ENCODE results near the gene RUVBL1.

Gene RUVBL1

DNA sequence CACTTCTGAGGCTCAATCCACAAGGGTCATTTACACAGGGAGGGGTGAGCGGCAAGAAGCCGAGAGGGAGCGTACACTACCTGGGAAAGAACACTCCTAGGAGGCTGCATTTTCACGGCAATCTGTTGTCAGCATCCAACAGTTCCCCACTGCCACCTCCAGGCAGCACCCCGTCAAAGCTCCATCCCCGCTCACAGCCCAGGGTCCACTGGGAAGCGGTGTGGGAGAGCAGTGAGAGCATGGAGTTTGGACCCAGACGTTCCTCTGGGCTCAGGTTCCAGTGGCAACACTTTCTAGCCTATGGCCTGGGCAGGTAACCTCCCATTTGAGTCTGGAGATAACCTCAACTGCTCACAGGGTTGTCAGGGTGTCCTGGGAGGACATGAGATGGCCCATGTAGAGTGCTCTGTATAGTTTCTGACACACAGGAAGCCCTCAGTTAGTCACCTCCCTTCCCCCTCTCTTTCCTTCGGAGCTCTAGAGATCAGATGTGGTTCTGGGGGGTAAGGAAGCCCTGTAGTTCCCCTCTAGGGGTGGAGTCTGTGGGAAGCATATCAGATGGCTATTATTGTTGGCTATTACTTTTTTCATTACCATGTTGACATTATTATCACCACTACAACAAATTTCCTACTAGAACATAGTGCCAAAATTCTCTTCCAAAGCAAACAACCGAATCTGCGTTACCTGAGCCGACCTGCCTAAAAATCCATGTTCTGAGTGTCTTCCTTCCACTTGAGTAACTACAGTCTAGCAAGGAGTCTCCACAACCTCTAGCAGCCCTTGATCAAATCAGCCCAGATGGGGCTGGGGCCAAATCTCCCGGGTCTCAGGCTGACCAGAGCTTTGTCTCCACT, 29.1 kb downstream of the RUVBL1 start:
- no peak overlapping the region for H3K4me3 ChIP-seq (ENCODE audit: low read length)
- H3K36me3 ChIP-seq (ENCODE audit: control insufficient read depth, insufficient read depth, low read length): peaks cover 8% of the 10 kb centered on the region
- H3K27ac ChIP-seq (ENCODE audit: low read depth, low read length): no peak overlapping the region
- H3K4me1 ChIP-seq (ENCODE audit: control insufficient read depth, insufficient read depth, low read length): no peaks in the 10 kb centered on the region
- no peak overlapping the region for H3K9ac ChIP-seq (ENCODE audit: low read length)
- no peaks in the 10 kb centered on the region for H3K27me3 ChIP-seq (ENCODE audit: control insufficient read depth, insufficient read depth, low read length)

DNA sequence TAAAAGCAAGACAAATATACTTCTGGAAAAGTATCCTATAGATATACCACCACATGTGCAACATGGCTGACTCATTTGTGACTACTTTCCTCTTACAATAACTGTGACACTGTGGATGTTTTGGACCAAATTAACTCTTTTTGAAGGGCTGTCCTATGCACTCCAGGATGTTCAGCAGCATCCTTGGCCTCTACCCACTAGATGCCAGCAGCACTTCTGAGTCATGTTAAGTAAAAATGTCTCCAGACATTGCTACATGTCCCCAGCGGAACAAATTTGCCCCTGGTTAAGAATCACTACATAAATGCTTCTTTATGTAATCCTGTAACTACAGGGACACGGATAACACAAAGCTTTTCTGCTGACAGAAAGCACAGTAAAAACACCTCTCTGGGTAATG, 32.0 kb downstream of the RUVBL1 start:
- H3K36me3 ChIP-seq (ENCODE audit: control insufficient read depth, insufficient read depth, low read length): peaks cover 4% of the 10 kb centered on the region

DNA sequence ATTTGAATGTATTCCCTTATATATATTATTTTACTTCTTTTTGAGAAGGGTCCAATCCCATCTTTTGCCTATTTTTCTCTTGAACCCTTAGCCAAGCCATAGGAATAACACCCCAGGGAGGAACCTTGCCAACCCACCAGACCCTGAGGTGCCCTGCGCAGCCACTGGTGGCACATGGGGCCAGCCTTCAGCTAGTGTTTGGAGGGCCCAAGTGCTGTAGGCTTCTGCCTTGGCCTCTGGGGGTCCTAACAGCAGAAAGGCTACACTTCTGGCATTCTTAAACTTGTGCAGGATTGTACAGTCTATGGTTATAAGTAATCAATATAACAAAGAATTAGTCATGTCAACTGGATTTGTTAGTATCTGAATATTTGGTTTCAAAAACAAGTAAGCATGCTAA, 34.5 kb downstream of the RUVBL1 start:
- peaks cover 16% of the 10 kb centered on the region for H3K4me1 ChIP-seq (ENCODE audit: control insufficient read depth, insufficient read depth, low read length)
- H3K9ac ChIP-seq (ENCODE audit: low read length): no peak overlapping the region
- peaks cover 4% of the 10 kb centered on the region for H3K36me3 ChIP-seq (ENCODE audit: control insufficient read depth, insufficient read depth, low read length)
- no peak overlapping the region for H3K27ac ChIP-seq (ENCODE audit: low read depth, low read length)
- H3K4me3 ChIP-seq (ENCODE audit: low read length): no peak overlapping the region
- no peaks in the 10 kb centered on the region for H3K27me3 ChIP-seq (ENCODE audit: control insufficient read depth, insufficient read depth, low read length)

More for the DNA sequence above, 32.0 kb downstream of the RUVBL1 start:
- Histone ChIP-seq H3K27ac (ENCODE audit: low read depth, low read length) (no peak overlapping the region), H3K9ac (ENCODE audit: low read length) (no peak overlapping the region), H3K4me1 (ENCODE audit: control insufficient read depth, insufficient read depth, low read length) (no peaks in the 10 kb centered on the region), H3K4me3 (ENCODE audit: low read length) (no peak overlapping the region), H3K27me3 (ENCODE audit: control insufficient read depth, insufficient read depth, low read length) (no peaks in the 10 kb centered on the region)

DNA sequence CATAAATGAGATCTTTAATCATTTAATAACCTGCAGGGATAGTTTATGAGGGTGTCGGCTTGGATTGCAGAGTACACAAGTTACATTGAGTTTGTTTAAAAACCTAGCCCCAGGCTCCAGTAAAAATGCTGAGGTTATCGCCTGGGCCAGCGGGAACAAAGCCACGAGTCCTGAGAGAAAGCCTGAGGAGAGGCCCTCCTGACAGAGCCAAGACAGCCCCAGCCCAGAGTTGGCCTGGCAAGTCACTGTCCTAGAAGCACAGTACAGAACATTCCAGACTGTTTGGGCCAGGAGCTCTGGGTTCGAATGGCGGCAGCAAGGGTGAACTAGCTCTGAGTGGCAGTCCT, 39.0 kb downstream of the RUVBL1 start:
- H3K27ac ChIP-seq (ENCODE audit: low read depth, low read length): peak overlapping the region; percentile 89
- H3K4me1 ChIP-seq (ENCODE audit: control insufficient read depth, insufficient read depth, low read length): peaks cover 24% of the 10 kb centered on the region
- no peak overlapping the region for H3K4me3 ChIP-seq (ENCODE audit: low read length)
- no peak overlapping the region for H3K9ac ChIP-seq (ENCODE audit: low read length)
- no peaks in the 10 kb centered on the region for H3K27me3 ChIP-seq (ENCODE audit: control insufficient read depth, insufficient read depth, low read length)
- H3K36me3 ChIP-seq (ENCODE audit: control insufficient read depth, insufficient read depth, low read length): peaks cover 4% of the 10 kb centered on the region

DNA sequence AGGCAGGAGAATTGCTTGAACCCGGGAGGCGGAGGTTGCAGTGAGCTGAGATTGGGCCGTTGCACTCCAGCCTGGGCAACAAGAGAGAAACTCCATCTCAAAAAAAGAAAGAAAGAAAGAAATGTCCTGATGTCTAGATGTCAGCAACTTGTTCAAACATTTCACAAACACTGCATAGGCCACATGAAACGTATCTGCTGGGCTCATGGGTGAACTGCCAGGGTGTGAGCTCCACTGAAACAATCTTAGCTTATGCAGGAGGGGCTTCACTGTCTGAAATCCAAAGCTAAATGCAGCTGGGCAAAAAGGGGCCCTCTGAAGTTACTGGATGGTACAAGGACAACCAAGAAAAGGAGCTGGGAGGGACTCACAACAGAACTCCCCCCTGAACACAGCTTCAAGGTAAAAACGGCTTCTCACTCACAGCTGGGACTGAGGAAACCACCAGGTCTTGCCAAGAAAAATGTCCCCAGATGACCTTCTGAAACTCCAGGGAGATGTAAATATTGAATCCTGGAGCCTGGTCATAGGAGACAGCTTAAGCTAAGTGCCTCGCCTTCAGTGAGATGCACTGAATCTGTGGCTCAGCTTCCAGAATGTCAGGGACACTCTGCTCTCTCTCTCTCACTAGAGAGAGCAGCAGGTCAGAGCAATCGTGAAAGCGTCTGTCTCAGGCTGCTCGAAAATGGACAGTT, 39.5 kb downstream of the RUVBL1 start:
- Histone ChIP-seq H3K27me3 (ENCODE audit: control insufficient read depth, insufficient read depth, low read length) (no peaks in the 10 kb centered on the region), H3K9ac (ENCODE audit: low read length) (no peak overlapping the region), H3K27ac (ENCODE audit: low read depth, low read length) (peak overlapping the region; percentile 89), H3K4me1 (ENCODE audit: control insufficient read depth, insufficient read depth, low read length) (peaks cover 24% of the 10 kb centered on the region), H3K36me3 (ENCODE audit: control insufficient read depth, insufficient read depth, low read length) (peaks cover 4% of the 10 kb centered on the region), H3K4me3 (ENCODE audit: low read length) (no peak overlapping the region)

DNA sequence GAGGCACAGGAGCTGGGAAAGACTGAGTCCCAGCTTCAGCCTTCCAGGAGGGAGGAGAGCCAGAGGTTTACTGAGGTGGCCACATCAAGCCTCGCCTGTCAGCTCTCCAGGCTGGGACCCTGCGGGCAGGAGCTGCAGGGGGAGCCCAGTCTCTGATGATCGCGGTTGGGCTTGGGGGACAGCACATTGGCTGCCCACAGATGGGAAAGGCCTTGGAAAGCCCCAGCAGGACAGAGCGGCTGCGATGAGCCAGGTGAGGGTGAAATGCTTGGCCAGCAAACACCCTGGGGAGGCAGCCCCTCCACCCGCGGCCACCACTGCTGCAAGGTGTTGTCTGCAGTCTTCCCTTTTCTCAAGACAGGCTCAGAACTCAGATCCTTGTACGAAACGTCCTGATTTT, 40.2 kb downstream of the RUVBL1 start:
- Histone ChIP-seq H3K27ac (ENCODE audit: low read depth, low read length) (peak overlapping the region; percentile 55), H3K4me3 (ENCODE audit: low read length) (no peak overlapping the region), H3K36me3 (ENCODE audit: control insufficient read depth, insufficient read depth, low read length) (peaks cover 4% of the 10 kb centered on the region), H3K9ac (ENCODE audit: low read length) (no peak overlapping the region), H3K4me1 (ENCODE audit: control insufficient read depth, insufficient read depth, low read length) (peaks cover 24% of the 10 kb centered on the region), H3K27me3 (ENCODE audit: control insufficient read depth, insufficient read depth, low read length) (no peaks in the 10 kb centered on the region)

DNA sequence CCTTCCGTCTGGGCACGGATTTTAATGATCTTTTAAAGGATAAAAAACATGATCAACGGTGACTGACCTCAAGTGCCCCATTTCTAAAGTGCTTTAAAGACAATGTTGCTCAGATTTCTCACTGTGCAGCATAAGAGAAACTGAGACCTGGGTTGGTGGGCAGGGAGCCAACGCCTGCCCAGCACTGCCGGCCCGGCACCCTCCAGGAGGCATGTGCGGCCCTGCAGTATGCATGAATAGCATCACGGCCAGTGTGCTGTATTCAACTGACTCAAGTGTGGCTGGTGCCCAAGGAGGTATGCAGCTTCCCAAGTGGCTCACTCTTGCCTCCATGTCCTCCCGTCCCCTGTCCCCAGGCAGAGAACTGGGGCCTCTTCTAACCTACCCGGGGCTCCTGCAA, 41.1 kb downstream of the RUVBL1 start:
- H3K36me3 ChIP-seq (ENCODE audit: control insufficient read depth, insufficient read depth, low read length): peaks cover 3% of the 10 kb centered on the region
- H3K9ac ChIP-seq (ENCODE audit: low read length): no peak overlapping the region
- H3K27ac ChIP-seq (ENCODE audit: low read depth, low read length): peak overlapping the region; percentile 37
- no peak overlapping the region for H3K4me3 ChIP-seq (ENCODE audit: low read length)
- peaks cover 24% of the 10 kb centered on the region for H3K4me1 ChIP-seq (ENCODE audit: control insufficient read depth, insufficient read depth, low read length)
- no peaks in the 10 kb centered on the region for H3K27me3 ChIP-seq (ENCODE audit: control insufficient read depth, insufficient read depth, low read length)

DNA sequence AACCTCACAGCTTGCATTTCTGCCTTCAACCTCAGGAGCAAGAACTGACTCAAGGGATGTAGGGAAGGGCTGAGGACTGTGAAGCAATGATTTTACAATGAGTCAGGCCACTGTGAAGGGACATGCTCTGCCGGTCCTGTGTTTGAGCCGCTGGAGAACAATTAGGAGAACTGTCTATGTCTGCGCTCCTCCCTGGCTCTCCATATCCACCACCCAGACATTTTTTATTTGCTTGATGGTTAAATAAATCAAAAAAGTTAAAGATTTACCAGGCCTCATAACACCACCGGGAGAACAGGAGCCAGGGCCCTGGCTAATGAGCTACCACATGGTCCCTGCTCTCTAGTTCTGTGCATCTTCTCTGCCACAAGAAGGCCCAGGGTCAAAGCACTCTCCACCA, 41.8 kb downstream of the RUVBL1 start:
- Histone ChIP-seq H3K9ac (ENCODE audit: low read length) (no peak overlapping the region), H3K4me3 (ENCODE audit: low read length) (no peak overlapping the region), H3K36me3 (ENCODE audit: control insufficient read depth, insufficient read depth, low read length) (no peaks in the 10 kb centered on the region), H3K27me3 (ENCODE audit: control insufficient read depth, insufficient read depth, low read length) (no peaks in the 10 kb centered on the region), H3K4me1 (ENCODE audit: control insufficient read depth, insufficient read depth, low read length) (peaks cover 24% of the 10 kb centered on the region), H3K27ac (ENCODE audit: low read depth, low read length) (no peak overlapping the region)

DNA sequence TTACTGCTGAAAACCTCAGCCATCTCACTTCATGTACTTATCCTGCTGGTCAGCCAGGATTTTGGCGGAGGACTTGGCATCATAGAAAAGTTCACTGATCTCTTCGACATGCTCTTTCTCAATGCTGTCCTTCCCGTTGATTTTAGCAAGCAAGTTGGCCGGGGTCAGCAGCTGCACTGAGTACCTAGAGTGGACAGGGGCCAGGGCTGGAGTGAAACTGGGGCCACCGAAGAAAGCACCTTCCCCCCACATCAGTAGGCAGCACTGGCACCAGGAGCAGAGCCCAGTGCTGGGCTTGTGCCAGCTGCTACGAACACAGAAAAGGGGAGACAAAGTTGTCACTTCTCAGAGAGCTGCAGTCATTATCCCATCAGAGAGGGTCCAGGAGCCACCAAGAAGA, 42.4 kb downstream of the RUVBL1 start:
- Histone ChIP-seq H3K4me1 (ENCODE audit: control insufficient read depth, insufficient read depth, low read length) (peaks cover 24% of the 10 kb centered on the region), H3K27ac (ENCODE audit: low read depth, low read length) (no peak overlapping the region), H3K36me3 (ENCODE audit: control insufficient read depth, insufficient read depth, low read length) (no peaks in the 10 kb centered on the region), H3K27me3 (ENCODE audit: control insufficient read depth, insufficient read depth, low read length) (no peaks in the 10 kb centered on the region), H3K4me3 (ENCODE audit: low read length) (no peak overlapping the region), H3K9ac (ENCODE audit: low read length) (no peak overlapping the region)

DNA sequence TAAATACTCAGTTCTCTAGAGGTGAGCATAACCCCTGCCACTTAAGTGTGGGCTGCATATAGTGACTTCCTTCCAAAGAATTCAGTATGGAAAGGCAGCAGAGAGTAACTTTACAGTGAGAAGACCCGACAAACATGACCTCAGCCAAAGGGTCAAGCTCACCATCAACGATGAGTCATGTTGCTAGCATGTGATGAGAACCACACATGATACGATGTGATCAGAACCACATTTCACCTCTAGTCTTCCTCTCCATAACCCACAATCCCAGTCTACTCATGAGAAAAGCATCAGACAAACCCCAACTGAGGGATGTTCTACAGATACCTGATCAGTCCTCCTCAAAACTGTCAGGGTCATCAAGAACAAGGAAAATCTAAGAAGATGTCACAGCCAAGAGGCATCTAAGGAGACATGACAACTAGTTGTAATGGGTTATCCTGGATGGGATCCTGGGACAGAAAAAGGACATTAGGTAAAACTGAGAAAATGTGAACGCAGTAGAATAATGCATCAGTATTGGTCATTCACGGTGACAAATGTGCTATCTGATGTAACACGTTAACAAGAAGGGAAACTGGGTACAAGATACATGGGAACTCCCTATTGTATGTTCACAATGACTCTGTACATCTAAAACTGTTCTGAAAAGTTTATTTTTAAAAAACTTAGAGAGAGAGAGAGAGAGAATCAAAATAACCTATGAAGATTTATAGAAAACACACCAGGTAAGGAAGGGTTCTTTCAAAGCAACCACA, 43.1 kb downstream of the RUVBL1 start:
- Histone ChIP-seq H3K4me1 (ENCODE audit: control insufficient read depth, insufficient read depth, low read length) (peaks cover 24% of the 10 kb centered on the region), H3K9ac (ENCODE audit: low read length) (no peak overlapping the region), H3K27me3 (ENCODE audit: control insufficient read depth, insufficient read depth, low read length) (no peaks in the 10 kb centered on the region), H3K36me3 (ENCODE audit: control insufficient read depth, insufficient read depth, low read length) (no peaks in the 10 kb centered on the region), H3K4me3 (ENCODE audit: low read length) (no peak overlapping the region), H3K27ac (ENCODE audit: low read depth, low read length) (no peak overlapping the region)

DNA sequence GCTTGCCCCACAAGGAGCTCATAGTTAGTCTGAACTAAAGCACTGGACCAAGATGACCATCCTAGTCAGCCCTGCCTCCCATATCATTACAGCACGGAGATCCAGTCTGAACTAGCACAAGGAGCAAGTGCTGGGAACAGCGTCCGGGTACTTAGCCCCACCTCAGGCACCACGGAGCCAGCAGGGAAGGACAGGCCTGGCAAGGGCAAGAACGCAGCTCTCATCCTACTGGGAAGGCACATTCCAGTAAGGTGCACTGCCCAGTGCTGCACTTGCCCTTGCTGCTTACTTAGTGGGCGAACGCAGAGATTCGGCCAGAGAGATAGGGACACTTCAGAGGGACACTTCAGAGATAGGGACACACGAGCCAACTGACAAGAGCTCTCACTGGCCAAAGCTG, 43.8 kb downstream of the RUVBL1 start:
- Histone ChIP-seq H3K27ac (ENCODE audit: low read depth, low read length) (no peak overlapping the region), H3K4me1 (ENCODE audit: control insufficient read depth, insufficient read depth, low read length) (peaks cover 20% of the 10 kb centered on the region), H3K9ac (ENCODE audit: low read length) (no peak overlapping the region), H3K27me3 (ENCODE audit: control insufficient read depth, insufficient read depth, low read length) (no peaks in the 10 kb centered on the region), H3K4me3 (ENCODE audit: low read length) (no peak overlapping the region), H3K36me3 (ENCODE audit: control insufficient read depth, insufficient read depth, low read length) (no peaks in the 10 kb centered on the region)

DNA sequence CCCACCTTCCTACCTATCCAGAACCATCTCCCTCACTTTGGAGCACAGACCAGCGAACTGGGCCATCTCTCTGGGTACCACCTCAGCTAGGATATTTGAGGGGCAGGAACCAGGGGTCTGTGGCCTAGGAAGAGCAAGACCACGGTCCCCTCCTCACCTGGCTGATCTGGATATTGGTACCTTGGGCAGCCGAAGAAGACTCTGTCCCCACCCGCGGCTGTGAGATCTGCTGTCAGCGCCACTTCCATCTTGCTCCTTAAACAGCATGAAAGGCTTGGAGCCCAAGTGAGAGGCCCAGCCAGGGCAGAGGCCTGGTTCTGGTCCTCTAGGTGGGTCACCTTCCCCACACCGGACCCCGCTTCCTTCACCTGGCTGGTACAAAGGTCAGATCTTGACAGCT, 44.7 kb downstream of the RUVBL1 start:
- Histone ChIP-seq H3K4me3 (ENCODE audit: low read length) (no peak overlapping the region), H3K9ac (ENCODE audit: low read length) (no peak overlapping the region), H3K36me3 (ENCODE audit: control insufficient read depth, insufficient read depth, low read length) (no peaks in the 10 kb centered on the region), H3K27ac (ENCODE audit: low read depth, low read length) (no peak overlapping the region), H3K4me1 (ENCODE audit: control insufficient read depth, insufficient read depth, low read length) (peaks cover 11% of the 10 kb centered on the region), H3K27me3 (ENCODE audit: control insufficient read depth, insufficient read depth, low read length) (no peaks in the 10 kb centered on the region)

Measured in rectal smooth muscle tissue (tissue), 1 donor.